ENCODE measurements around the gene SARDH. TPM values are rescaled to one million over a fixed set of nuclear protein-coding genes. Genes with fewer than 3 reads are reported as not detected.

Gene SARDH
- total and polyA plus RNA-seq, 2 experiments from 2014 or later, result 6.0 to 16.9 TPM

GRCh38 chr9:133619791-133620190, 118.4 kb downstream of the SARDH start:
- Histone ChIP-seq H3K27me3 (peaks cover 28% of the 10 kb centered on the region), H3K4me1 (ENCODE audit: low read depth) (no peaks in the 10 kb centered on the region), H3K36me3 (no peaks in the 10 kb centered on the region), H3K27ac (no peak overlapping the region), H3K9me3 (ENCODE audit: low read depth) (no peaks in the 10 kb centered on the region), H3K4me3 (no peak overlapping the region)
- no peak for DNase-seq (ENCODE audit: low read depth in 1 of 2, low spot score in 1 of 2)
- no peak for TF ChIP-seq CTCF (IDR thresholded peaks at IDR 0.05; ENCODE audit: low read depth, low read length)

- no peak for DNase-seq (ENCODE audit: low read depth in 1 of 2, low spot score in 1 of 2)
- H3K4me3 ChIP-seq, result no peak overlapping the region
- H3K27me3 ChIP-seq, result peaks cover 31% of the 10 kb centered on the region
- no peaks in the 10 kb centered on the region for H3K4me1 ChIP-seq (ENCODE audit: low read depth)
- H3K36me3 ChIP-seq, result no peaks in the 10 kb centered on the region
- H3K9me3 ChIP-seq (ENCODE audit: low read depth), result no peaks in the 10 kb centered on the region
- no peak for TF ChIP-seq CTCF (IDR thresholded peaks at IDR 0.05; ENCODE audit: low read depth, low read length)
- no peak overlapping the region for H3K27ac ChIP-seq
These were observed 119.4 kb downstream of the SARDH start for GRCh38 chr9:133618726-133619125.

GRCh38 chr9:133616643-133617405, 121.3 kb downstream of the SARDH start:
- H3K36me3 ChIP-seq, result no peaks in the 10 kb centered on the region
- no peak for DNase-seq (ENCODE audit: low read depth in 1 of 2, low spot score in 1 of 2)
- no peaks in the 10 kb centered on the region for H3K9me3 ChIP-seq (ENCODE audit: low read depth)
- H3K27ac ChIP-seq, result no peak overlapping the region
- no peaks in the 10 kb centered on the region for H3K4me1 ChIP-seq (ENCODE audit: low read depth)
- peaks cover 40% of the 10 kb centered on the region for H3K27me3 ChIP-seq
- no peak overlapping the region for H3K4me3 ChIP-seq
- no peak for TF ChIP-seq CTCF (IDR thresholded peaks at IDR 0.05; ENCODE audit: low read depth, low read length)

GRCh38 chr9:133615606-133616188, 122.5 kb downstream of the SARDH start:
- no peak for DNase-seq (ENCODE audit: low read depth in 1 of 2, low spot score in 1 of 2)
- no peaks in the 10 kb centered on the region for H3K9me3 ChIP-seq (ENCODE audit: low read depth)
- no peak overlapping the region for H3K27ac ChIP-seq
- H3K4me1 ChIP-seq (ENCODE audit: low read depth), result no peaks in the 10 kb centered on the region
- no peaks in the 10 kb centered on the region for H3K36me3 ChIP-seq
- peaks cover 37% of the 10 kb centered on the region for H3K27me3 ChIP-seq
- no peak overlapping the region for H3K4me3 ChIP-seq
- TF ChIP-seq CTCF (IDR thresholded peaks at IDR 0.05; ENCODE audit: low read depth, low read length), result no peak

GRCh38 chr9:133615186-133615585, 123.0 kb downstream of the SARDH start:
- Histone ChIP-seq H3K27ac (no peak overlapping the region), H3K36me3 (no peaks in the 10 kb centered on the region), H3K4me1 (ENCODE audit: low read depth) (no peaks in the 10 kb centered on the region), H3K9me3 (ENCODE audit: low read depth) (no peaks in the 10 kb centered on the region), H3K4me3 (no peak overlapping the region), H3K27me3 (peaks cover 37% of the 10 kb centered on the region)
- TF ChIP-seq CTCF (IDR thresholded peaks at IDR 0.05; ENCODE audit: low read depth, low read length), result no peak
- no peak for DNase-seq (ENCODE audit: low read depth in 1 of 2, low spot score in 1 of 2)
